A673 (cell line): ENCODE measurements around the gene ADAMTS2. TPM values are rescaled to one million over a fixed set of nuclear protein-coding genes. Genes with fewer than 3 reads are reported as not detected.
A peak's percentile ranks its signal among the peaks of the same experiment; 100 is the strongest.

Experiments
- BruUV-seq: library from RNA; stranded (reverse); fragments of 400-500 nt; replicated peaks from 2 replicates; lab custom pipeline; 2021; lab: Mats Ljungman, UMichigan
- CTCF ChIA-PET: fragments of 300-600 bp; sonication (Branson Sonifier 250); formaldehyde crosslinking; loops from one replicate; lab custom pipeline; 2022; ENCODE audit warnings: antibody characterized with exemption; lab: Charles Lee
- POLR2A ChIA-PET: fragments of 300-600 bp; sonication (Branson Sonifier 250); formaldehyde crosslinking; loops from one replicate; lab custom pipeline; 2022; ENCODE audit warnings: antibody characterized with exemption; ENCODE audit not compliant: low non-redundant PET; lab: Charles Lee
- DNase-seq: peaks from one replicate; pipeline ENCODE4 v3.0.0-alpha.2; 2015; ENCODE audit warnings: low spot score
- H3K27ac ChIP-seq: fragments of 200-600 bp; sonication (generic); 2 replicates; pipeline ENCODE4 v1.5.1; 2016; ENCODE audit warnings: mixed run types, low read depth, mild to moderate bottlenecking, mixed read lengths, antibody characterized with exemption, low read length; ENCODE audit not compliant: poor library complexity, severe bottlenecking
- H3K27me3 ChIP-seq: fragments of 200-600 bp; sonication (generic); replicated peaks from 2 replicates; pipeline ENCODE4 v1.6.1; 2017; ENCODE audit warnings: mixed run types, low read depth, mild to moderate bottlenecking, mixed read lengths, antibody characterized with exemption, low read length; ENCODE audit not compliant: insufficient read depth, poor library complexity
- H3K36me3 ChIP-seq: fragments of 200-600 bp; sonication (generic); 2 replicates; pipeline ENCODE4 v1.6.1; 2016; ENCODE audit warnings: mixed run types, mild to moderate bottlenecking, mixed read lengths, antibody characterized with exemption, low read length; ENCODE audit not compliant: insufficient read depth, poor library complexity, severe bottlenecking
- H3K4me1 ChIP-seq: fragments of 200-600 bp; sonication (generic); 2 replicates; pipeline ENCODE4 v1.6.1; 2017; ENCODE audit warnings: mixed run types, mild to moderate bottlenecking, mixed read lengths, antibody characterized with exemption, low read length; ENCODE audit not compliant: insufficient read depth, poor library complexity, severe bottlenecking
- H3K4me3 ChIP-seq: fragments of 200-600 bp; sonication (generic); 2 replicates; pipeline ENCODE4 v1.5.1; 2016; ENCODE audit warnings: low read depth, mixed run types, mild to moderate bottlenecking, mixed read lengths, low read length; ENCODE audit not compliant: poor library complexity, severe bottlenecking
- H3K9me3 ChIP-seq: fragments of 200-600 bp; sonication (generic); 2 replicates; pipeline ENCODE4 v1.6.1; 2016; ENCODE audit warnings: mixed run types, low read depth, mild to moderate bottlenecking, mixed read lengths, antibody characterized with exemption, low read length; ENCODE audit not compliant: poor library complexity, severe bottlenecking
- EZH2 ChIP-seq: fragments of 200-600 bp; sonication (generic); IDR thresholded peaks from 2 replicates; pipeline ENCODE4 v1.6.1; 2017; ENCODE audit warnings: borderline replicate concordance, low read depth, mild to moderate bottlenecking, mixed read lengths, antibody characterized with exemption, low read length; ENCODE audit not compliant: poor library complexity, severe bottlenecking
- intact Hi-C: fragments of 100-400 bp; cut with micrococcal nuclease; formaldehyde crosslinking; loops from one replicate; pipeline ENCODE4 v1.10.0; 2022; ENCODE audit not compliant: unreplicated experiment
- total RNA-seq: library from RNA; stranded (reverse); gene quantifications from 2 replicates; pipeline ENCODE4 v1.2.3, GENCODE V29; 2021
- TF ChIP-seq, protein P1 (sequence below): fragments of 300-800, 200-600 bp; sonication (generic); conservative IDR thresholded peaks from 2 replicates; pipeline ENCODE4 v1.5.1; 2017; ENCODE audit warnings: low read depth, mild to moderate bottlenecking, antibody characterized with exemption, low read length, moderate library complexity, mixed read lengths

ADAMTS2 gene
- total RNA-seq, 1 experiment from 2014 or later: 0.39 TPM

- no TSS peak for BruUV-seq
- Histone ChIP-seq H3K36me3 (no peaks in the 10 kb centered on the region), H3K27ac (no peak overlapping the region), H3K9me3 (peaks cover 7% of the 10 kb centered on the region), H3K4me1 (peaks cover 18% of the 10 kb centered on the region), H3K27me3 (peaks cover 11% of the 10 kb centered on the region), H3K4me3 (no peak overlapping the region)
- POLR2A ChIA-PET: no interaction called here
- intact Hi-C loops: no loop called here
- CTCF ChIA-PET: interaction anchor here (0.6 kb wide), 1 partner anchor 75 kb away, joined by 3 read pairs; no protein-coding TSS in a partner anchor
- DNase-seq: no peak
- TF ChIP-seq, protein P1, sequence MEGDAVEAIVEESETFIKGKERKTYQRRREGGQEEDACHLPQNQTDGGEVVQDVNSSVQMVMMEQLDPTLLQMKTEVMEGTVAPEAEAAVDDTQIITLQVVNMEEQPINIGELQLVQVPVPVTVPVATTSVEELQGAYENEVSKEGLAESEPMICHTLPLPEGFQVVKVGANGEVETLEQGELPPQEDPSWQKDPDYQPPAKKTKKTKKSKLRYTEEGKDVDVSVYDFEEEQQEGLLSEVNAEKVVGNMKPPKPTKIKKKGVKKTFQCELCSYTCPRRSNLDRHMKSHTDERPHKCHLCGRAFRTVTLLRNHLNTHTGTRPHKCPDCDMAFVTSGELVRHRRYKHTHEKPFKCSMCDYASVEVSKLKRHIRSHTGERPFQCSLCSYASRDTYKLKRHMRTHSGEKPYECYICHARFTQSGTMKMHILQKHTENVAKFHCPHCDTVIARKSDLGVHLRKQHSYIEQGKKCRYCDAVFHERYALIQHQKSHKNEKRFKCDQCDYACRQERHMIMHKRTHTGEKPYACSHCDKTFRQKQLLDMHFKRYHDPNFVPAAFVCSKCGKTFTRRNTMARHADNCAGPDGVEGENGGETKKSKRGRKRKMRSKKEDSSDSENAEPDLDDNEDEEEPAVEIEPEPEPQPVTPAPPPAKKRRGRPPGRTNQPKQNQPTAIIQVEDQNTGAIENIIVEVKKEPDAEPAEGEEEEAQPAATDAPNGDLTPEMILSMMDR: no peak
- no peak for TF ChIP-seq EZH2
Observed at GRCh38 chr5:179242676-179243075, 102.6 kb downstream of the ADAMTS2 start.

DNA sequence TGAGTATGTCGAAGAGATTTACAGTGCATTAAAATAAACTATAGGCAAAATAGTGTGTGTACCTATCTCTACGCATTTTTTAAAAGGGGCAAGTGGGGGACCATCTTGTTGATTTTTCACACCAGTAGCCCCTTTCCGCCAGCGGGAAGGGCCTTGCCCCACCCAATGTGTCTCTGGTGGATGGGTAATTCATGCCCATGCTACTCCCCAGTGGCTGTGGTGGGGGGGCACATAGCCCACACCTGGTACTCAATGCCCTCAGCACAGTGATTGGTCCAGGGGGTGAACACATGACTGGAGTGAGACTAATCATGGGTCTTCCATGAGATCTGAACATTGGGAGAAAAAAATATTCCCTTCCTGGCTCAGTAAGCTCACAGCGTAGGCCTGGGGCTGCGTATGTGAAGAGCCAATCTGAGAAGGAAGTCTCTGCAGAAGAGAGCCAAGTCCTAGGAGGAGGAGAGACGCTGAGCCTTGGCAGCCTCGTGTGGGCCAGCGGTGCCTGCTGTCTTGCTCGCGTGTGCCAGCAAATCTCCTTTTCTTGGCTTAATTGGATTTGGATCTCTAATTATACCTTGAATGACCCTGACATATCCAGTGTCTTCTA, 103.4 kb downstream of the ADAMTS2 start:
- CTCF ChIA-PET: no interaction called here
- intact Hi-C loops: no loop called here
- peaks cover 18% of the 10 kb centered on the region for H3K4me1 ChIP-seq
- peaks cover 7% of the 10 kb centered on the region for H3K27me3 ChIP-seq
- no TSS peak for BruUV-seq
- no peak overlapping the region for H3K4me3 ChIP-seq
- H3K27ac ChIP-seq: no peak overlapping the region
- POLR2A ChIA-PET: no interaction called here
- H3K36me3 ChIP-seq: no peaks in the 10 kb centered on the region
- peak; percentile 28 for DNase-seq
- peaks cover 7% of the 10 kb centered on the region for H3K9me3 ChIP-seq
- TF ChIP-seq, protein P1: no peak
- TF ChIP-seq EZH2: no peak

DNA sequence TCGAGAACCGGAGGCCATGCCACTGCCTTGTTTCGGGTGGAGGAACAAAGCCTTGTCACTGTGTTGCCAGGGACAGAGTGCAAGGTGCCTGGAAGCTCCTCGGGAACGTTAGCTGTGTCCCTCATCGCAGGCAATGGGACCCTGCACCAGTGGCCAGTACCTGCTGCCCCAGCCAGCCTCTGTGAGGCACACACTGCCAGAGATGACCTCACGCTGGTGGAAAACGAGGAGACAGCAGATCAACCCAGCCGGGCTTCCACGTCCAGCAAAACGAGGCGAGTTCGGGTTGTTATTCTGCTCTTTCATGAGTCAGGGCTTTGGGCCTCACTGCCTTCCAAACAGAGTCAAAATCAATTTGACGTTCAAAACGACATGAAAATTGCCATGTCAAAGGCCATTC, 104.1 kb downstream of the ADAMTS2 start:
- CTCF ChIA-PET: no interaction called here
- TF ChIP-seq, protein P1: no peak
- no peak for TF ChIP-seq EZH2
- H3K36me3 ChIP-seq: no peaks in the 10 kb centered on the region
- H3K9me3 ChIP-seq: peaks cover under 1% of the 10 kb centered on the region
- H3K27me3 ChIP-seq: peaks cover 4% of the 10 kb centered on the region
- H3K4me1 ChIP-seq: peaks cover 18% of the 10 kb centered on the region
- POLR2A ChIA-PET: no interaction called here
- no TSS peak for BruUV-seq
- DNase-seq: no peak
- H3K4me3 ChIP-seq: no peak overlapping the region
- peak overlapping the region; percentile 26 for H3K27ac ChIP-seq
- intact Hi-C loops: no loop called here
